AG09319 (cell line): ENCODE results near the gene THBS2.
A peak's percentile ranks its signal among the peaks of the same experiment; 100 is the strongest.
"Not testable (repeated sequence)": the region's sequence is repeated elsewhere in the genome, so short reads cannot be mapped to it uniquely, and the experiment has no call there.

Source experiments
- DNase-seq: peaks from one replicate; pipeline ENCODE4 v3.0.0-alpha.2; 2010; ENCODE audit warnings: low read depth; ENCODE audit errors: extremely low read depth
- CTCF ChIP-seq: IDR thresholded peaks from 2 replicates; pipeline ENCODE4 v1.5.1; 2011; ENCODE audit warnings: low read depth, mild to moderate bottlenecking, inconsistent platforms, low read length, moderate library complexity

THBS2 gene

GRCh38 chr6:169183233-169183632 lies 70.4 kb downstream of the THBS2 start:
- no peak for DNase-seq
- TF ChIP-seq CTCF: no peak

GRCh38 chr6:169179831-169180230 lies 73.8 kb downstream of the THBS2 start:
- DNase-seq: not testable (repeated sequence)

- peak; percentile 20 for TF ChIP-seq CTCF
- no peak for DNase-seq
Measured at GRCh38 chr6:169177516-169178166, 76.0 kb downstream of the THBS2 start.

GRCh38 chr6:169176361-169176991 lies 77.2 kb downstream of the THBS2 start:
- DNase-seq: no peak
- no peak for TF ChIP-seq CTCF

GRCh38 chr6:169175360-169175887 lies 78.2 kb downstream of the THBS2 start:
- TF ChIP-seq CTCF: no peak
- no peak for DNase-seq

- DNase-seq: no peak
- TF ChIP-seq CTCF: no peak
Measured at GRCh38 chr6:169174516-169175359, 78.9 kb downstream of the THBS2 start.

GRCh38 chr6:169173532-169174268 lies 79.9 kb downstream of the THBS2 start:
- no peak for DNase-seq

More at GRCh38 chr6:169173532-169174268, 79.9 kb downstream of the THBS2 start:
- TF ChIP-seq CTCF: no peak
